Activated CD8-positive, alpha-beta memory T cell treated with anti-CD3 and anti-CD28 coated beads for 36 hours (primary cell): ENCODE results near the gene KCNJ4. TPM values are rescaled to one million over a fixed set of nuclear protein-coding genes. Genes with fewer than 3 reads are reported as not detected.

ENCODE experiments used
- CTCF ChIA-PET: fragments of 350-600 bp; sonication (Branson Sonifier 250); formaldehyde crosslinking; loops from one replicate; lab custom pipeline; 2021; ENCODE audit warnings: antibody characterized with exemption; lab: Charles Lee
- POLR2A ChIA-PET: fragments of 350-600 bp; sonication (Branson Sonifier 250); formaldehyde crosslinking; loops from one replicate; lab custom pipeline; 2021; ENCODE audit warnings: antibody characterized with exemption; lab: Charles Lee
- total RNA-seq, 2 experiments: library from RNA; stranded (reverse); gene quantifications; one replicate each; pipeline ENCODE4 v1.2.3, GENCODE V29; 2021

Gene KCNJ4
- total RNA-seq, 2 experiments from 2014 or later: not detected

- CTCF ChIA-PET: no interaction called here
- POLR2A ChIA-PET: no interaction called here
Observed at GRCh38 chr22:38456841-38457699, 2.1 kb upstream of the KCNJ4 start.

GRCh38 chr22:38456272-38456835 lies 1.4 kb upstream of the KCNJ4 start:
- ChIA-PET CTCF (no interaction called here), POLR2A (no interaction called here)

- POLR2A ChIA-PET: no interaction called here
- CTCF ChIA-PET: no interaction called here
Observed at GRCh38 chr22:38455530-38456271, 702 bp upstream of the KCNJ4 start.

GRCh38 chr22:38454353-38455075 lies 485 bp downstream of the KCNJ4 start:
- ChIA-PET CTCF (interaction anchor here (1.7 kb wide), 1 partner anchor 118 kb away, joined by 3 read pairs; no protein-coding TSS in a partner anchor), POLR2A (no interaction called here)

GRCh38 chr22:38453996-38454352 lies 1.0 kb downstream of the KCNJ4 start:
- POLR2A ChIA-PET: no interaction called here
- CTCF ChIA-PET: interaction anchor here (1.7 kb wide), 1 partner anchor 119 kb away, joined by 3 read pairs; no protein-coding TSS in a partner anchor

- POLR2A ChIA-PET: no interaction called here
- CTCF ChIA-PET: interaction anchor here (1.7 kb wide), 1 partner anchor 119 kb away, joined by 3 read pairs; no protein-coding TSS in a partner anchor
Observed at GRCh38 chr22:38453066-38453672, 1.8 kb downstream of the KCNJ4 start.

- ChIA-PET CTCF (no interaction called here), POLR2A (no interaction called here)
Observed at GRCh38 chr22:38452373-38453065, 2.5 kb downstream of the KCNJ4 start.

GRCh38 chr22:38451864-38452263 lies 3.1 kb downstream of the KCNJ4 start:
- ChIA-PET CTCF (no interaction called here), POLR2A (no interaction called here)

GRCh38 chr22:38451404-38451803 lies 3.6 kb downstream of the KCNJ4 start:
- CTCF ChIA-PET: no interaction called here

GRCh38 chr22:38450234-38450797 lies 4.7 kb downstream of the KCNJ4 start:
- ChIA-PET CTCF (no interaction called here), POLR2A (no interaction called here)

More at GRCh38 chr22:38451404-38451803, 3.6 kb downstream of the KCNJ4 start:
- POLR2A ChIA-PET: no interaction called here

GRCh38 chr22:38449776-38450175 lies 5.2 kb downstream of the KCNJ4 start:
- POLR2A ChIA-PET: no interaction called here
- CTCF ChIA-PET: interaction anchor here (1.5 kb wide), 1 partner anchor 37 kb away, joined by 3 read pairs; no protein-coding TSS in a partner anchor

- POLR2A ChIA-PET: no interaction called here
- CTCF ChIA-PET: interaction anchor here (1.5 kb wide), 1 partner anchor 36 kb away, joined by 3 read pairs; no protein-coding TSS in a partner anchor
Observed at GRCh38 chr22:38448945-38449745, 5.9 kb downstream of the KCNJ4 start.

GRCh38 chr22:38446018-38446601 lies 8.9 kb downstream of the KCNJ4 start:
- CTCF ChIA-PET: no interaction called here
- POLR2A ChIA-PET: no interaction called here

- ChIA-PET POLR2A (no interaction called here), CTCF (no interaction called here)
Observed at GRCh38 chr22:38444783-38445182, 10.2 kb downstream of the KCNJ4 start.

GRCh38 chr22:38443628-38444521 lies 11.1 kb downstream of the KCNJ4 start:
- CTCF ChIA-PET: no interaction called here
- POLR2A ChIA-PET: no interaction called here
